ENCODE data around the gene DSTN. TPM values are rescaled to one million over a fixed set of nuclear protein-coding genes. Genes with fewer than 3 reads are reported as not detected.

Gene DSTN
- total and polyA plus RNA-seq, 2 of the 4 experiments (the other 2 are of a cell fraction), result 221 to 269 TPM

DNA sequence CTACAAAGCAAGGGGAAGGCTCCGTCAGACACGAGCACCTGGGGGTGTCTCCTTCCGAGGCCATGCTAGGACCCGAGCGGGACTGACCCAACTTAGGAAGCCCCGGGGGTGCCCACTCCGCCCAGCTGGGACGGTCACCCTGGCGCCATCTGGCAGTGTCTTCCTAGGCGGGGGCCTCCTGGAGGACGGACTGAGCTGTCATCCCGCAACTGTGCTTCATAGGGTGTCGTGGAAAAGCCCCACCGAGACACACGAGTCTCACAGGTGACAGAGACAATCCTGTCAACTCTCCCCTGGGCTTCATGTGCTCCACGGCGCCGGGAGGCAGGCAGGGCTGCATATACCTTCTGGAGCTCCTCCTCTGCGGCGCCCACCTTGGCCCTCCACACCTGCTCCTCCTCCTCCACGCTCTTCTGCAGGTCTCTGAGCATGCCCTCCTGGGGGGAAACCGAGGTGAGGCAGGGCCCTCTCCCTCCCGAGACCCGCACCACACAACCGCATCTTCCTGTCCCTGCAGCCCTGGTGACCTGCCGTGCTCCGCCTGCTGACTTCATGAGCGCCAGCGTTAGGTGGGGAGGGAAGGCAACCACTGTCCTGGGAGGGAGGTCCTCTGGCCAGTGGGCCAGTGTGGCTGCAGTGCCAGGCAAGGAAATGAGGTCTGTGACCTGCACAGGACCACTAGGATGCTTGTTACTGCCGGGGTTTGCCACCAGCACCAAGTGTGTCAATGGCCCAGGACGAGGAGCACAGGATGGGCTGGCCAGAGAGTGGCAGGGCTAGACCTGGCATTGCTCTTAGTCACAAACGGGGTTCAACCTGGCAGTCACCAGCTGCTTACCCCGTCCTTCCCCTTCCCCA is 50.7 kb downstream of the DSTN start:
- Histone ChIP-seq H2BK5ac (ENCODE audit: low read depth, low read length, poor library complexity, severe bottlenecking) (no peak overlapping the region), H3K9me1 (ENCODE audit: insufficient read depth, low read length) (no peaks in the 10 kb centered on the region), H3K18ac (ENCODE audit: low read depth, low read length) (no peak overlapping the region), H3K14ac (replicated peaks; ENCODE audit: low read depth, low read length) (no peak overlapping the region), H2AK5ac (ENCODE audit: low read depth, low read length) (no peak overlapping the region), H3K27me3 (ENCODE audit: control insufficient read depth, insufficient read depth, low read length) (no peaks in the 10 kb centered on the region), H3K4me2 (ENCODE audit: low read depth, low read length) (no peak overlapping the region), H4K91ac (ENCODE audit: insufficient read depth, low read depth, low read length) (no peak overlapping the region), H3K79me1 (ENCODE audit: low read depth in 1 of 2, low read length in 2 of 2) (peaks cover 20 to 65% of the 10 kb centered on the region in 2 experiments), H2AK9ac (replicated peaks; ENCODE audit: low read depth, low read length, poor library complexity) (peak overlapping the region; percentile 3), H3K4ac (ENCODE audit: low read depth, low read length) (no peak overlapping the region), H2BK20ac (ENCODE audit: low read depth, low read length) (no peak overlapping the region), H3K4me3 (ENCODE audit: insufficient read depth, low read depth, low read length) (no peak overlapping the region), H4K8ac (ENCODE audit: low read depth in 2 of 2, low read length in 2 of 2) (no peak overlapping the region), H3K4me1 (ENCODE audit: control insufficient read depth, insufficient read depth, low read length) (no peaks in the 10 kb centered on the region), H2BK15ac (ENCODE audit: low read depth, low read length) (no peak overlapping the region), H4K5ac (ENCODE audit: low read depth, low read length) (no peak overlapping the region), H2BK120ac (ENCODE audit: low read depth, low read length) (no peak overlapping the region), H2AFZ (replicated peaks; ENCODE audit: low read length, poor library complexity) (no peak overlapping the region), H3K36me3 (ENCODE audit: control insufficient read depth, insufficient read depth, low read length) (peaks cover 96% of the 10 kb centered on the region), H3K9ac (ENCODE audit: low read depth, low read length) (no peak overlapping the region), H3K23ac (ENCODE audit: low read depth, low read length) (no peak overlapping the region), H3K27ac (ENCODE audit: insufficient read depth, low read length) (no peak overlapping the region), H3K56ac (ENCODE audit: extremely low read depth, insufficient read depth, low read length) (no peak overlapping the region), H4K20me1 (ENCODE audit: insufficient read depth, low read length) (peaks cover 66% of the 10 kb centered on the region), H3K9me3 (ENCODE audit: control insufficient read depth, insufficient read depth, low read length) (no peaks in the 10 kb centered on the region)
- CTCF ChIA-PET, result no interaction called here
- intact Hi-C loops (cut with micrococcal nuclease), result no loop called here
- POLR2A ChIA-PET (ENCODE audit: unreplicated experiment), result no interaction called here
- dilution Hi-C loops (cut with HindIII; ENCODE audit: low sequenced_read_pairs, unreplicated experiment), result no loop called here
- no TSS peak for BruUV-seq (replicated peaks)
- ATAC-seq (ENCODE audit: low read depth) (no peak), DNase-seq (no peak)
- TF ChIP-seq CTCF (conservative IDR thresholded peaks at IDR 0.05; ENCODE audit: low read depth, low read length) (no peak), CHD1 (IDR thresholded peaks at IDR 0.05; ENCODE audit: low read depth, low read length) (no peak), POLR2A (IDR thresholded peaks at IDR 0.05; ENCODE audit: low read depth, low read length) (no peak), RCOR1 (IDR thresholded peaks at IDR 0.05; ENCODE audit: insufficient replicate concordance, low read length) (no peak), FOS (IDR thresholded peaks at IDR 0.05; ENCODE audit: low read depth, low read length) (no peak), RFX5 (IDR thresholded peaks at IDR 0.05; ENCODE audit: low read depth, low read length) (no peak), SMC3 (IDR thresholded peaks at IDR 0.05; ENCODE audit: low read depth, low read length) (no peak), NFE2L2 (IDR thresholded peaks at IDR 0.05; ENCODE audit: low read depth, low read length) (no peak), RAD21 (IDR thresholded peaks at IDR 0.05; ENCODE audit: low read length) (no peak), MAFK (IDR thresholded peaks at IDR 0.05; ENCODE audit: low read depth, low read length) (no peak)
- TF ChIP-seq, protein P1, sequence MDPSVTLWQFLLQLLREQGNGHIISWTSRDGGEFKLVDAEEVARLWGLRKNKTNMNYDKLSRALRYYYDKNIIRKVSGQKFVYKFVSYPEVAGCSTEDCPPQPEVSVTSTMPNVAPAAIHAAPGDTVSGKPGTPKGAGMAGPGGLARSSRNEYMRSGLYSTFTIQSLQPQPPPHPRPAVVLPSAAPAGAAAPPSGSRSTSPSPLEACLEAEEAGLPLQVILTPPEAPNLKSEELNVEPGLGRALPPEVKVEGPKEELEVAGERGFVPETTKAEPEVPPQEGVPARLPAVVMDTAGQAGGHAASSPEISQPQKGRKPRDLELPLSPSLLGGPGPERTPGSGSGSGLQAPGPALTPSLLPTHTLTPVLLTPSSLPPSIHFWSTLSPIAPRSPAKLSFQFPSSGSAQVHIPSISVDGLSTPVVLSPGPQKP (IDR thresholded peaks at IDR 0.05; ENCODE audit: borderline replicate concordance, low read depth, low read length), result no peak
- in situ Hi-C loops (cut with MboI; ENCODE audit: low sequenced_read_pairs), result no loop called here
- WGBS, 2 experiments (ENCODE audit: extremely low coverage in 2 of 2, insufficient read length in 1 of 2), result 92% methylated on average over 17 of the region's 33 CpGs; no CpG with 5 or more reads in 1 of the 2 experiments
